HG03342 (cell line): Measurements from ENCODE around the gene ELK1.
A peak's percentile ranks its signal among the peaks of the same experiment; 100 is the strongest.

Experiments
- ATAC-seq: cut with Tn5 transposase; IDR thresholded peaks from one replicate; pipeline ENCODE4 v1.9.1; 2021; ENCODE audit warnings: mild to moderate bottlenecking, moderate library complexity; ENCODE audit not compliant: unreplicated experiment

Gene ELK1

DNA sequence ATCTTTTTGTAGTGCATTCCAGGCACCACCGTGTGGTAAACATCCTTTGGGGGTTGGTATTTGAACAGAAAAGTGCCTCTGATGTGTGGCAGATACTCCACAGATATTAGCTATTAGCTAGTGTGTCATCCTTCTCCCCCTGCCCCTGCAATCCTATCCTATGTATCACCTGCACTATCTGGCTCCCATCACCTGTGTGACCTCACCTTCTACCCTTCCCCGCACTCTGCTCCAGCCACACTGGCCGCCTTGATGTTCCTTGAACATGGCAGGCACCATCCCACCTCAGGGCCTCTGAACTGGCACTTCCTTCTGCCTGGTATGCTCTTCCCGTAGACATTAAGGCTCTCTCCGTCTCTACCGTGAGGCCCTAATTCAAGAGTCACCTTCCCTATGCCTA lies 3.7 kb downstream of the ELK1 start:
- ATAC-seq = no peak

DNA sequence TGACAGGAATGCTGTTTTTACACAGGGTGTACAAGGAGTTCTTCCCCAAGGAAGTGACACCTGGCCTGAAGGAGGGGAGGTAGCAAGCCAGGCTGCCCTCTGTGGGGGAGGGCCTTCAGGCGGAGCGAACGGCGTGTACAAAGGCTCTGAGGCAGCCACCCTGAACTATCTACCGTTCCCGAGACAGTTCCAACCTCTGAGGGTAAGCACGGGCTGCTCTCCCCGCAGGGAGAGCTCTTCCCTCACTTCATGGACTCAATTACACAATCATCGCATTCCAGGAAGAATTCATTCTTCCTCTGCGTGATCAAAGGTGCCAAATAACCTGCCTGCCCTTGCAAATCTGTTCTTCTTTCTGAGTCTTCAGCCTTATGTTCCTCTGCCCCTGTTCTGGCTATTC lies 4.8 kb downstream of the ELK1 start:
- no peak for ATAC-seq

DNA sequence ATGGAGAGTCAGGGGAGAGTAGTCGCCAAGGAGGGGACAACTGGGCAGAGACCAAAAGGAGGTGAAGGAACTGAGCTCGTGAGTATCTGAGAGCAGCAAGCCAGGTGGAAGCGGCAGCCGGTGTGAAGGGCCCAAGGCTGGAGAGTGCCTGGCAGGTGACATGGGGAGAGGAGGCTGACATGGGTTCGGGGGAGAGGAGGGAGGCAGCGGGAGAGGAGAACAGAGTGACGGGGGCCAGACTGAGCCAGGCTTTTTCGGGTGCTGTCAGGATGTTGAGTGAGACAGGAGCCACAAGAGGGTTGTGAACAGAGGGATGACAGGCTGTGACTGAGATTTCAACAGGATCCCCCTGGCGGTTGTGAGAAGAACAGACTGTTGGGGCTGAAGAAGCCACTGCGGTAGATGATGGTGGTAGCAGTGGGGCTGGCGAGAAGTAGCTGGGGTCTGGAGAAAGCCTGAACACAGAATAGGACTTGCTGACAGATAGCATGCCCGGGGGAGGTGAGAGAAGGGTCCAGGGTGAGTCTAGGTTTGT lies 5.7 kb downstream of the ELK1 start:
- ATAC-seq = no peak

DNA sequence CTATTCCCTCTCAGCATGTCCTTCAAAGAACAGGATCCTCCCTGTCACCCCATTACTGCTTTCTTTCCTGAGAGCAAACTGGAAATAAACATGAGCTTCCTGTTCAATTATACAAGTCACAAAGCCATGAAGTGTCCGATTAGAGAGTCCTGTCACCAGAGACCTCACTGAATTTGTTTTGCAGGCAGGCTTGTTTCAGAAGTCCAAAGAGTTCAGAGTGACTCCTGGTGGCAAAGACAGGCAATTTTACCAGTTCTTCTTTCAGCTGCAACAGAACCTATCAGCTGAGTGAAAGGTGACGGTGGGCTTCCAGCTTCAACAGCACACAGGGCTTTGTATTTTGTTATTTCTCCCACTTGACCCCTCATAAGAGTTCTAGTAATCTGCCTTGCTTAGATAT lies 6.4 kb downstream of the ELK1 start:
- no peak for ATAC-seq

DNA sequence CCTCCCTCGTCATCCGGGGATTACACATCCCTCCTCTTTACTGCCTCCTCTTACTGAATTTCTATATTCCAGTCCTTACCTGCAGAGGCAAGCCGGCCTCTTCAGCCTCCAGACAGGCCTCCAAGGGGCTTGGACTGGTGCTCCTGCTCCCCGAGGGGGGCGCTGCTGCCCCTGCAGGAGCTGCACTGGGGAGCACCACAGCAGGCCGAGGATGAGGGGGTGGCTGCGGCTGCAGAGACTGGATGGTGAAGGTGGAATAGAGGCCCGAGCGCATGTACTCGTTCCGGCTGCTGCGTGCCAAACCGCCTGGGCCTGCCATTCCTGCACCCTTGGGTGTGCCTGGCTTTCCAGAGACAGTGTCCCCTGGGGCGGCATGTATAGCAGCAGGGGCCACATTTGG lies 11.5 kb downstream of the ELK1 start:
- ATAC-seq = no peak

DNA sequence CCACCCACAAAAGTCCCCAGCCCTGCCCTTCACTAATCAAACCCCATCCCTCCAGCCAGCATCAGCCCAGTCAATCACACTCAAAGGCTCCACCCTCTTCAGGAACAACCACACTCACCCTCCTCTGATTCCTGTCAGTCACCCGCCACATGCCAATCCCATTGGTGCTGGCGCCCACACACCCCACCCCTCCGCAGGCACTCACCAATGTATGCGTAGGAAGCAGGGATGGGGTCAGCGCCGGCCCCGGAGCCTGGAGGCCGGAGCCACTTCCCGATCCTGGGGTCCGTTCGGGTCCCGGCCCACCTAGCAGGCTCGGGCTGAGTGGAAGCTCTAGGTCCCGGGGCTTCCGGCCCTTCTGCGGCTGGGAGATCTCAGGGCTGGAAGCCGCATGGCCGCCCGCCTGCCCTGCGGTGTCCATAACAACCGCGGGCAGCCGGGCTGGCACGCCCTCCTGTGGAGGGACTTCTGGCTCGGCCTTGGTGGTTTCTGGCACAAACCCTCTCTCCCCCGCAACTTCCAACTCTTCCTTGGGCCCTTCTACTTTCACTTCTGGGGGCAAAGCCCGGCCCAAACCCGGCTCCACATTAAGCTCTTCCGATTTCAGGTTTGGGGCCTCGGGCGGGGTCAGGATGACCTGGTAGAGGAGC lies 12.7 kb downstream of the ELK1 start:
- peak; percentile 62 for ATAC-seq

DNA sequence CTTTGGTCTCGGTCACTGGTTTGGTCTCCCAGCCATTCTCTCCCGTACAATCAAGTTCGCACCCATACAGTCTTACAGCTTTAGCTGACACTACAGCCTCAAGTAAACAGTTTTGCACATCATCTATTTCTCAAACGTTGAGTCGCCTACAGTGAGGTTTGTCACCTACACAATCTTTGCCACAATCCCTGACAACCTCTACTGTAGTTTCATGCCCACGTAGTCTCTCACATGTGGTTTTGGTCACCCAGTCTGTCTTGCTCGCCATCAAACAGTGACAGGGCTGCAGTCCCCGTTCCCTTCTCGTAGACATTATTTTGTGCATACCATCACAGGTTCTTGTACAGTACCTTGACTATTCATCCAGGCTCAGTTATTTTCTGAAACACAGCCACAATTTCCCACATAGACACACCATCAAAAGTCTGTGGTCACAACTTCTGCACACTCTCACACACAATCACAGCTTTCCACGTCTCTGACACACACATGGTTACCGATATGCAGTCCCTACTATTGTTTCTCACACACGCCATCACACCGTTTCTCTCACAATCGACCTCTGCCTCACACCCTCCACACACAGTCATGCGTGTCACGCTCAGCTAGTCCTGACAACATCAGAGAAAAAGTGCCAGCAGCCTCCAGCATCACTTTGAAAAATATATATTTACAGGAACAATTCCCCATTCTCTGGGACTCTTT lies 15.3 kb downstream of the ELK1 start:
- ATAC-seq = no peak

DNA sequence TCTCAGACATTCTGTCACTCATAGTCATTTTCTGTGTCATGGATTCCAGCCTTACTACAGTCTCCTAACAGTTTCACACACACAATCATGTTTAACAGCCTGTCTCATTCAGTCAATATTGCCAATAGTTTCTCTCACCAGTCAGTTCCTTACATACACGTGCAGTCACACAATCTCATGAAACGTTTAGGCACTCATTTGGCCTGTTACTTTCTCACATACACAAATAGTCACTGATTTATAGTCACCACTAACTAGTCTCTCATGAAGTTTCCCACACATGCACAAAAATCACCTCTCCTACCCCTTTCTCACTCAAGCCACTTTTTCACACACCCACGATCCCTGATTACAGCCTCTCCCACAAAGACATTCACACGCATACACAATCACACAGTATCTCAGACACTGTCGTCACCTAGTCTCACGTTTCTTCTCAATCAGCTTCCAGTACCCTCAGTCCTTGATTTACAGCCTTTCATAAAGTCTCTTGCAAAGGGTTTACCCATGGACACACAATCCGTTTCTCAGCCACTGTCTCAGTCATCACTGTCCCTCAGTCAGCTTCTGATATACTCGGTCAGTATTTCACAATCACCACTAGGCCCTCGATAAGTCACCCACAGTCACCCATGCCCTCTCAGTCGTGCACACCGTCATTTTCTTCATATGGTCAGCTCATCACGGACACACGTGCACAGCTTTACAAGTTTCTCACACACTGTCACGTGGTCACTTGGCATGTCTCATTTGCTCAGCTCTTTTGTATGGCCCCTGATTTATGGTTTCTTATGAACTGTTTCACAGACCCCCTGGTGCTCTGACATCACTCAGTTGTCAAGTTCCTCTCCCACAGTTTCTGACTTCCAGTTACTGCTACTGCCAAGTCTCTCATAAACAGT lies 16.4 kb downstream of the ELK1 start:
- ATAC-seq = no peak

DNA sequence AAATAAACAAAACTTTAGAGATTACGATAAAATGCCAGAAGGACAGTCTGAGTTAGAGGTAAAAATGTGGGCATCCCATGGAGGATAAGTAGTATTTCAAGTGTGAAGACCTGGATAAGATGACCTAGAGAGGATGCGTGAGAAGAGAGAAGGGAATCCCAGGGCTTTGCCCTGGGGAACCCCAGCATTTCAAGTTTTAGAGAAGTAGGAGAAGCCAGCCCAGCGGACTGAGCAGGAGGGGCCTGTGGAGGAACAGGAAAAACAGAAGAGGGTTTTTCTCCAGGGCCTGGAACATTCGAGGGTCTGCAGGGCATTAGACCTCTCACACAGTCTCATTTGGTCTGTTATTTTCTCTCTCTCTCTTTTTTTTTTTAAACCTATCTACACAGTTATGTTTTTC lies 17.7 kb downstream of the ELK1 start:
- ATAC-seq = no peak

DNA sequence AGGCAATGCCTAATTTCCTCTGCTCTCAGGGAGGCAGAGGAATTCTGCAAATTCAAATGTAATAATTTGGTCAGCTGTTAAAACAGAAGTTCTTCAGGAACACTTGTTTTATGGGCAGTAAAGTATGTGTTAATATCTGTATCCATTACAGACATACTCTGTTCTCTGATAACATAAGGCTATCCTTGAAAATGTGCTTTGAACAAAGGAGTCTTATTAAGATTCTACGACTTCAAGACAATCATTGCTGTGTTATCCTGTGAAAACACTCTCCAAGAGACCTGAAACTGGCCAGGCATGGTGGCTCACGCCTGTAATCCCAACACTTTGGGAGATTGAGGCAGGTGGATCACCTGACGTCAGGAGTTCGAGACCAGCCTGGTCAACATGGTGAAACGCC lies 18.7 kb downstream of the ELK1 start:
- ATAC-seq = no peak

DNA sequence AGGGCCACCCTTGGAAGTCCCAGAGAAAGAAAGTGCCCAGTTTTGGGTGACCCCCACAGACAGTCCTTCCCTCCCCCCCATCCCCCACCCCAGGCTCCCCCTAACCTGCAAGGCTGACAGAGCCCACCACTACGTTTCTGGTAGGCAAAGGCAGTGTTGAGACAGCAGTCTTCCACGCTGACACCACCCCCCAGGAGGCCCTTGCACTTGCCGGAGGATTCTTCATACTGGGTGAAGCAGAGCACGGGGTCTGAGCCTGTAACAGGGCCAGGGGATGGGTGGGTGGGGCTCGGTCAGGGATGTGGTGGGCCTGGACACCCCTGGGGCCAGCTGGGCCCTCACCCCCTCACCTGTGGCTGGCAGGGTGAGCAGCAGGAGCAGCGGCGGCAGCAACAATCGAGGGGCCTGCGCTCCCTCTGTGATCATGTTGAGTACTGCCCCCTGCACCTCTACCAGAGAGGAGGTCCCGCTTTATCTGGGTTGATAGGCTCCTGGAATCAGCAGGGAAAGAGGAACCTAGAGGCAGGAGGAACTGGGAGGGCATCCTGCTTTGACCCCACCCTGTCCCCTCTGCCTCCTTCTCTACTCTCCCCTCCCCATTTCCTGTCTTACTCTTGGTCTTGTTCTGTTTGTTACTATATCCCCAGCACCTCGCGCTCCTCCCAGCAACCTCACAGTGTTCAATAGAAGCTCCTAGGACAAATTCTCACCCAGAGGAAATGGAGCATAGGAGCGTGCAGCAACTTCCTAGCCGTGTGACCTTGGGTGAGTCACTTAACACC lies 20.8 kb downstream of the ELK1 start, which contains the start of gene CFP:
Gene CFP, minus strand, starts transcription at position 512 of the 782 bp plus-strand sequence. Its CDS starts 86 bp downstream, at position 426.
- ATAC-seq = no peak

DNA sequence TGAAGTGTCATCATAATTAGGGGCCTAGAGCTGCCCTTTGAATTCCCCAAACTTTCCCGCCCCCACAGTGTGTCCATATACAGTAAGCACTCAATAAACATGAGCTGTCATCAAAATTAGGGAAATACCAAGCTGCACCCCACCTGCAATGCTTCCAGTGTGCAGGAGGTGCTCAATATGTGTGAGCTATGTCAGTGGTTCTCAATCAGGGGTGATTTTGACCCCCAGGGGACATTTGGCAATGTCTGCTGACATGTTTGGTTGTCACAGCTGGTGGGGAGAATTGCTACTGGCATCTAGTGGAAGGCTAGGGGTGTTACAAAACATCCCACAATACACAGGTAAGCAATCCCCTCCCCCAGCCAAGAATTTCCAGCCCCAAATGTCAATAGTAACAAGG lies 21.4 kb downstream of the ELK1 start:
- no peak for ATAC-seq

DNA sequence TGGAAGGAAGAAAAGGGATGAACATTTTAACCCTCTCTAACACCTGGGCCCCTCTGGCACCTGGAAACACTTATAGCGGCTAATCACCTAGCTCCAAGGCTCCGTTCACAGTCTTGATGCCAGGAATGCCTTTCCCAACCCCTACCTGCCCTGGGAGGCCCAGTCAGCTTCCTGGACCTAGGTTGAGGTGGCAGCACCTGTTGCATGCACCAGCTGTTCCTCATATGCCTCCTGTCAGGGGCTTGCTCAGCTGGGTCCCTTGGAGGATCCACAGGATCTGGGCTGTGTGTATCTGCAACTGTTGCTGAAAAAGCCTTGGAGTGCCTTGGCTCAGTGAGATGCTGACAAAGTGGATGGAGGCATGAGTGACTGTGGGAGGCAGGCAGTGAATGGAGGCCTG lies 25.0 kb downstream of the ELK1 start:
- no peak for ATAC-seq

DNA sequence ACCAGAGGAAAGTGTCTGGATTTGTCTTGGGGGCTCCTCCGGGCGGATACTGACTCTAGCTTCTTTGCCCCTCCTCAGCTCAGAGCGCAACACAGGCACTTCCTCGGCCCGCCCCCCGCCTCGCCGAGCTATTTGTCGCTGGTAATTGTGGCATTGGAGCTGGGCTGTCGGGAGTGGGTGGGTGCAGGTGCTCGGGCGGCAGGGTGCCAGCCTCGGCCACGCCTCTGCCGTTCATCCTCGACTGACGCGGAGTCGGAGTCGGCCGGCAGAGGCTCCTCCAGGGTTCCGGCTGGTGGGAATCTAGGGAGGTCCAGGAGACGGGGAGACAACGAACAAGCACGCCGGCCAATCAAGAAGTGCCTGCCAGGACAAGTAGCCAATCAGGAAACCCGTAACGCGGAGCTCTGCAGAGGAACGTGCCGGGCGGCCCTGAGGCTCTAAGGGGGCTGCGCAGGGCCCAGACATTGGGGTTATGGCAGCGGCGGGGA lies 26.8 kb downstream of the ELK1 start:
- no peak for ATAC-seq

DNA sequence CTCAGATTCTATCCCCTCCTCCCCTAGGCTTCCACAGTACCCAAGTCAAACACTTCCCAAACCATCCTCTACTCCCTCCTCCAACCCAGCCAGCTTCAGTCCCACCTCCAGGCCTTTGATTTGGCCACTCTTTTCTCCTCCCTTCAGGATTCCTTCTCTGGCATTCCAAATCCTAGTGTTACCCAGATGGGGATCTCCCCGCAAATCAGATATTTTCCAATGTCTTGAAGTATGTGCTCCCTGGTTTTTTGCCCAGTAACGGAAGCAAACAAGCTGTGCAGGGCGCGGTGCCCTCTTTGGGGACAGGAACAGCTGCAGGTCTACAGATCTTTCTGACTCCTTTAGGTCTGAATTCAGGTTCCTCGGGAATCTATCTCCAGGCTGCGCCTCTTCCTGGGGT lies 28.5 kb downstream of the ELK1 start:
- ATAC-seq = no peak

DNA sequence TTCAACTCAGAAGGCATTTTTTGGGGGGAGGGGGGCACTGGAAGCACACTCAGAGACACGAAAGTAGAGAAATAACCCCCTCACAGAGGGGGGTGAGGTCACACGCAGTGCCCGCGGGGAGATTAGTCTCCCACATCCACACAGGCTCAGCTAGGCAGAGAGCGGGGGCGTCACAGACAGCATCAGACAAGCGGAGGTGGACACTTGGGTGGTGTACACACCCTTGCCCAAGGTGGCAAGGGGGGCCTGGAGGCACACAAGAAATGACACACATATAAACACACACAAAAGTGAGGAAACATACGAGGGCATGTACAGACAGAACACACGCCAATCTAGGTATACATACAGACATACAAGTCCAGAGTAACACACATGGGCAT lies 30.1 kb downstream of the ELK1 start:
- no peak for ATAC-seq

DNA sequence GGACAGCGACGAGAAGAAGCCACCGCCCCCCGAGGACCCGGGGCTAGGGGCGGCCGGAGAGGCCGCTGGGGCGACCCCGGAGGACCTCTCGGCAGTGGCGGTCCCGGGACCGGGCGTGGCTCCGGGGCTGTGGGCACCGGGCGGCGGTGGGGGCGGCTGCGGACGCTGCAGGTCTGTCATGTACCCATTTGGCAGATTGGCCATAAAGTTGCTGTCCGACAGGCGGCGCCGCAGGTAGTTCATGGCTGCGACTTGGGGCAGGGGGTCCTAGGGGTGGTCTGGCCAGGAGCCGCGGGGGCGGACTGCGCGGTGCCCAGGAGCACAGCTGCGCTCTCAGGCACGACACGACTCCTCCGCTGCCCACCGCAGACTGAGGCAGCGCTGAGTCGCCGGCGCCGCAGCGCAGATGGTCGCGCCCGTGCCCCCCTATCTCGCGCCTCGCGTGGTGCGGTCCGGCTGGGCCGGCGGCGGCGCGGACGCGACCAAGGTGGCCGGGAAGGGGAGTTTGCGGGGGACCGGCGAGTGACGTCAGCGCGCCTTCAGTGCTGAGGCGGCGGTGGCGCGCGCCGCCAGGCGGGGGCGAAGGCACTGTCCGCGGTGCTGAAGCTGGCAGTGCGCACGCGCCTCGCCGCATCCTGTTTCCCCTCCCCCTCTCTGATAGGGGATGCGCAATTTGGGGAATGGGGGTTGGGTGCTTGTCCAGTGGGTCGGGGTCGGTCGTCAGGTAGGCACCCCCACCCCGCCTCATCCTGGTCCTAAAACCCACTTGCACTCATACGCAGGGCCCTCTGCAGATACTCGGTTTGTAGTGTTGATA lies 30.7 kb downstream of the ELK1 start, which contains the start of gene SYN1:
Gene SYN1, minus strand, starts transcription at position 372 of the 817 bp plus-strand sequence. Its CDS starts 129 bp downstream, at position 243.
- peak; percentile 80 for ATAC-seq

DNA sequence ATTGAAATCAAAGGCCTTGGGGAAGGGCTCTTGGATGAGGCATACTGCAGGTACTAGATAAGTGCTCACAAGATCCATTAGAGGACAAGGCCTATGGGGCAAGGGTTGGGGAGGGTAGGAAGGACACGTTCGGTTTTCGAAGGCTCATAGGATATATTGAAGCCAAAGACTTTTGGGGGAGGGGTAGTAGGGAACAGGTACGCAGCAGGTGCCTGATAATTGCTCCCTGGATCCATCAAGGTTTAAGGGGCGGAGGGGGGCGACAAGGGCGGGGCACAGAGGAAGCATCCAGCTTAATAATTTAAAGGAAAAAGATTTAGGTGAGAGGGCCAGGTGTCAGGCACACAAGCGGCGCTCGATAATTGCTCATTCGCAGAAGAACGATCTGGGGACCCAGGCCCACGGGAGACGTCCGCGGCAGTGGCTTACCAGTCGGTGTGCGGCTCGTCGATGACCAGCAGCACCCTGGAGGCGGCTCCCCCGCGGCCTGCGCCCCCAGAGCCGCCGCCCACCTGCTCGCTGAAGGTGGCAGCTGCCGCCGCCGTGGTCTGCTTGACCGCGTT lies 31.4 kb downstream of the ELK1 start:
- ATAC-seq = no peak

DNA sequence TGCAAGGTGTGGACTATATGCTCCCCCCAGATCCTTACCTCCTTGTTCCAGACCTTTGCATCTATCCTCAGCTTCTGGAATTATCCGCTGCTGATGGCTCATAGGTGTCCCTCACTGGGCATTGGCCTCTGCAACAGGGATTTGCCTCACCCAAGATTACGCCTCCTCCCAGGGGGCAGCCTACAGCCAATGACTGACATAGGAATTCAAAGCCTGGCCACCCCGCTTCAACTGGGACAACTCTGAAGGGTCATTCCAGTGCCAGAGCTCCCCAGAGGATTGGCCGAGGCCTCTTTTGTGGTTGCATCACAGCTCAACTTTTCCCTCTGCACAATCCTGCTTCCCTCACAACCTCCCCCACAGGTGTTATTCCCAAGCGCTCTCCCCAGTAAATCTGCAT lies 35.7 kb downstream of the ELK1 start:
- ATAC-seq = no peak
